MM.1S (cell line): ENCODE measurements around the gene WNT5A.

Experiments used
- EZH2 ChIP-seq: fragments of 300-600 bp; sonication (generic); optimal IDR thresholded peaks from 2 replicates; pipeline ENCODE3; 2017; ENCODE audit warnings: low read depth, mild to moderate bottlenecking, antibody characterized with exemption, low read length, mixed read lengths
- TF ChIP-seq, protein P1 (sequence below): fragments of 300-600 bp; sonication (generic); IDR thresholded peaks from 2 replicates; pipeline ENCODE4 v1.5.1; 2016; ENCODE audit warnings: antibody characterized with exemption, low read length, mixed read lengths

DNA sequence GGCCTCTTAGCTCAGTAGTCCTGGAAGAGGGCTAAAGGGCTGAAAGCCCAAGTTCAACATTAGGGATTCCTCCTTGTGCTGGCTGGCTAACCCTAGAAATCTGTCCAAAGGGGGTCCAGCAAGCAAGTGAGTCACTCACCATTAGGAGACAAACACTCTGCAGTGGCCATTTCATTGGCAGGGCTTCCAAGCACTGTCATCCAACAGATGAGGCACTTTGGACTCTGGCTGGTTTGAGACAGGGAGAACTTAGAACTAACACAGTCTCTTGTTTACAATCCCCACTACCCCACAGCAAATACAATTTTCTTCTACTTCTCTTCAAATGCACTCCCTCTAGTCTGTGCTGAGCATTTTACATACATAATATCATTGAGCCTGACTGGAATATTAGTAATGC lies 10.1 kb upstream of the WNT5A start:
- TF ChIP-seq, protein P1, sequence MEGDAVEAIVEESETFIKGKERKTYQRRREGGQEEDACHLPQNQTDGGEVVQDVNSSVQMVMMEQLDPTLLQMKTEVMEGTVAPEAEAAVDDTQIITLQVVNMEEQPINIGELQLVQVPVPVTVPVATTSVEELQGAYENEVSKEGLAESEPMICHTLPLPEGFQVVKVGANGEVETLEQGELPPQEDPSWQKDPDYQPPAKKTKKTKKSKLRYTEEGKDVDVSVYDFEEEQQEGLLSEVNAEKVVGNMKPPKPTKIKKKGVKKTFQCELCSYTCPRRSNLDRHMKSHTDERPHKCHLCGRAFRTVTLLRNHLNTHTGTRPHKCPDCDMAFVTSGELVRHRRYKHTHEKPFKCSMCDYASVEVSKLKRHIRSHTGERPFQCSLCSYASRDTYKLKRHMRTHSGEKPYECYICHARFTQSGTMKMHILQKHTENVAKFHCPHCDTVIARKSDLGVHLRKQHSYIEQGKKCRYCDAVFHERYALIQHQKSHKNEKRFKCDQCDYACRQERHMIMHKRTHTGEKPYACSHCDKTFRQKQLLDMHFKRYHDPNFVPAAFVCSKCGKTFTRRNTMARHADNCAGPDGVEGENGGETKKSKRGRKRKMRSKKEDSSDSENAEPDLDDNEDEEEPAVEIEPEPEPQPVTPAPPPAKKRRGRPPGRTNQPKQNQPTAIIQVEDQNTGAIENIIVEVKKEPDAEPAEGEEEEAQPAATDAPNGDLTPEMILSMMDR, result no peak
- no peak for TF ChIP-seq EZH2
